Fibroblast of villous mesenchyme (primary cell): ENCODE data around the gene BTBD16. TPM values are rescaled to one million over a fixed set of nuclear protein-coding genes. Genes with fewer than 3 reads are reported as not detected.

ENCODE experiments used
- DNase-seq: peaks from one replicate; pipeline ENCODE4 v3.0.0-alpha.2; 2010; ENCODE audit warnings: low read depth
- H3K4me3 ChIP-seq: 2 replicates; pipeline ENCODE4 v1.5.1; 2011; ENCODE audit warnings: low read depth, mild to moderate bottlenecking, low read length
- CTCF ChIP-seq: IDR thresholded peaks from 2 replicates; pipeline ENCODE4 v1.5.1; 2012; ENCODE audit warnings: low read depth, mild to moderate bottlenecking, low read length; ENCODE audit not compliant: insufficient read depth
- total RNA-seq: library from RNA; depleted of rRNA; stranded (reverse); fragments of >200 nt; gene quantifications from 2 replicates; pipeline ENCODE4 v1.2.3, GENCODE V29; 2012

BTBD16 gene
- total RNA-seq, 1 donor = not detected

- DNase-seq = no peak
- TF ChIP-seq CTCF = no peak
- no peak overlapping the region for H3K4me3 ChIP-seq
Observed at GRCh38 chr10:122239578-122240257, 31.4 kb upstream of the BTBD16 start.

GRCh38 chr10:122240401-122240800 lies 30.7 kb upstream of the BTBD16 start:
- TF ChIP-seq CTCF = no peak
- DNase-seq = no peak
- no peak overlapping the region for H3K4me3 ChIP-seq

- no peak for DNase-seq
- TF ChIP-seq CTCF = no peak
- H3K4me3 ChIP-seq = no peak overlapping the region
Observed at GRCh38 chr10:122241836-122242235, 29.3 kb upstream of the BTBD16 start.

- TF ChIP-seq CTCF = no peak
- no peak overlapping the region for H3K4me3 ChIP-seq
- DNase-seq = no peak
Observed at GRCh38 chr10:122243550-122243949, 27.5 kb upstream of the BTBD16 start.

- no peak for TF ChIP-seq CTCF
- no peak overlapping the region for H3K4me3 ChIP-seq
- DNase-seq = no peak
Observed at GRCh38 chr10:122244001-122244975, 26.8 kb upstream of the BTBD16 start.

GRCh38 chr10:122245136-122245535 lies 26.0 kb upstream of the BTBD16 start:
- DNase-seq = no peak
- no peak overlapping the region for H3K4me3 ChIP-seq
- TF ChIP-seq CTCF = no peak
